ENCODE measurements around the gene CD8B. TPM values are rescaled to one million over a fixed set of nuclear protein-coding genes. Genes with fewer than 3 reads are reported as not detected.

CD8B gene
- total and polyA plus RNA-seq, 2 of the 13 experiments (the other 11 are each of a cell fraction or from before 2014, with no cell fraction given): 0.04 TPM; not detected in 1

GRCh38 chr2:86807468-86808275, 54.0 kb downstream of the CD8B start (continued):
- TF ChIP-seq ZNF607 (CRISPR knock-in tag; IDR thresholded peaks at IDR 0.05; ENCODE audit: borderline replicate concordance) (peak; percentile 40; the same call in 1 of the 2 replicates), PHF8 (CRISPR knock-in tag; IDR thresholded peaks at IDR 0.05) (peak; percentile 38; the same call in 1 of the 2 replicates), MLX (CRISPR knock-in tag; IDR thresholded peaks at IDR 0.05) (no peak), NFIC (IDR thresholded peaks at IDR 0.05; ENCODE audit: low read length) (no peak), ZNF354B (CRISPR knock-in tag; IDR thresholded peaks at IDR 0.05) (no peak), HMGXB3 (CRISPR knock-in tag; IDR thresholded peaks at IDR 0.05; ENCODE audit: borderline replicate concordance) (no peak), FOXO1 (CRISPR knock-in tag; IDR thresholded peaks at IDR 0.05) (no peak), DMTF1 (CRISPR knock-in tag; IDR thresholded peaks at IDR 0.05) (no peak), ZNF782 (CRISPR knock-in tag; IDR thresholded peaks at IDR 0.05; ENCODE audit: borderline replicate concordance) (peak; percentile 54; the same call in 1 of the 2 replicates), MAX (IDR thresholded peaks at IDR 0.05) (peak; percentile 95), ZBTB10 (CRISPR knock-in tag; IDR thresholded peaks at IDR 0.05; ENCODE audit: borderline replicate concordance) (no peak), ZBTB44 (CRISPR knock-in tag; IDR thresholded peaks at IDR 0.05) (no peak), GABPA (IDR thresholded peaks at IDR 0.05; ENCODE audit: low read depth, low read length) (peak; percentile 30; the same call in 1 of the 2 replicates), GABPA (CRISPR knock-in tag; IDR thresholded peaks at IDR 0.05; ENCODE audit: low read depth) (peak; percentile 53), GPN1 (CRISPR knock-in tag; IDR thresholded peaks at IDR 0.05; ENCODE audit: borderline replicate concordance) (0 out of 2 replicates have a peak, but pooled peaks have one; percentile 31), ZNF773 (CRISPR knock-in tag; IDR thresholded peaks at IDR 0.05; ENCODE audit: borderline replicate concordance) (no peak), ZNF563 (CRISPR knock-in tag; IDR thresholded peaks at IDR 0.05) (peak; percentile 89; the same call in 1 of the 2 replicates)
